GM19324 (cell line): ENCODE data around the gene CPA5.

Experiments
- ATAC-seq: cut with Tn5 transposase; IDR thresholded peaks from one replicate; pipeline ENCODE4 v1.9.1; 2021; ENCODE audit warnings: mild to moderate bottlenecking, moderate library complexity; ENCODE audit not compliant: unreplicated experiment, low FRiP score

CPA5 gene

DNA sequence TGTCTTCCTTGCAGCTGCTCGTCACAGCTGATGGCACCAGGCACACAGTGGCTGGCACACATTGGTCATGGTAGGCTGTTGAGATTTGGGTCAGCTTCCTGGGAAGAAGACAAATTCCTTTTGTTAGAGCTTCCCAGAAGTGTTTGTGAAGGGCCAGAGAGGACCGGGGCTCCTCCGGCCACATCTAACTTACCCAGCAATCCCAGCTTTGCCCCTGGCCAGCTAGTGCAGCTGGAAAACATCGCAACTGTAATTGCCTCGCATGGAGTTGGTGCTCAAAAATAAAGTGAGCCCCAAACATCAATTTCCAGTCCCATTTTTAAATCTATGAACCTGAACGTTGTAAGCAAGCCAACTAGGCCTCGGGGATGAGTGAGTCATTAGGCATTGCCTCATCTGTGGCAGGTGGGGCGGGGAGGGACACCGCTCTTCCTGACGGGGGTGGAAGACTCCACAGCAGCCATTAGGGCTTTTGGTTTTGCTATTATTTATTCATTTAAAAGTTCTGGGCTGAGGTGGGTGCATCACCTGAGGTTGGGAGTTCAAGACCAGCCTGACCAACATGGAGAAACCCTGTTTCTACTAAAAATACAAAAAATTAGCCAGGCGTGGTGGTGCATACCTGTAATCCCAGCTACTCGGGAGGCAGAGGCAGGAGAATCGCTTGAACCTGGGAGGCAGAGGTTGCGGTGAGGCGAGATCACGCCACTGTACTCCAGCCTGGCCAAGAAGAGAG is 12.4 kb downstream of the CPA5 start:
- ATAC-seq: no peak

DNA sequence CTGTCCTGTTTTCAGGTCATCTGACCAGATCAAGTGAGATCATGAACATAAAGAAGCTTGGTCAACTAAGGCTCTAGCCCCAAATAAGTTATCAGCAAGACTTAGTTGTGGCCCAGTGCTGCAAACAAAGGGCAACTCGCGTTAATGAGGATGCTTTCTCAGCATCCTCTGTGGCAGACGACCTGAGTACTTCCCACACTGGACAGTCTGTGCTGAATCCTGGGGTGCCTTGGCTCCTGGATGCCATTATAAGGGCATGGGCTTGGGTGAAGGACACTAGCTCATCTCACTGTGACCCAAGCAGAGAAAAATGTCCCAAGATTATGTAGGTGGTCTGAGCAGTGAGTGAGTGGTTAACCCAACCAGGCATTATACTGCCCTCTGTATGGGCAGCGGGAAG is 13.9 kb downstream of the CPA5 start:
- no peak for ATAC-seq

DNA sequence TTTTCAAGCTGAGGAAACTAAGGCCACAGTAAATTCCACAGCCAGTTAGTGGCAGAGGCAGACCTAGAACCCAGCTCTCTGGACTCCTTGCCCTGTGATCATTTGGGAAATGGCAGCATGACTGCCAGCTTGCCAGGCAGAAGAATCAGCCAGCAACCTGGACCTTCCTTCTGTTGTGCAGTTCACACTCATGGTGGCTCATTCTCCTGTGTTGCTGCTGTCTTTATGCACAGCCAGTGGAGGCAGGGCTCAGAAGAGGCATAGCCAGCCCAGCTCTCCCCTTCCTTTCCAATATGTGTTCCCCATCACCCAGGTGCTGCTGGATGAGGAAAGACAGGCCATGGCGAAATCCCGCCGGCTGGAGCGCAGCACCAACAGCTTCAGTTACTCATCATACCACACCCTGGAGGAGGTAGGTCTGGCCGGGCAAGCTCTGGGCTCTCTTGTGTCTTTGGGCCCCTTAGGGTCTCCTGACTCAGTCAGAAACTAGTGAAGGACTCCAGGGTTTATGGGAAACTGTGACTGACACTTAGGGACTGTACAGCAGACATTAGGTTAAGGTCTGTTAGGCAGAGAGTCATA is 14.8 kb downstream of the CPA5 start:
- ATAC-seq: no peak

DNA sequence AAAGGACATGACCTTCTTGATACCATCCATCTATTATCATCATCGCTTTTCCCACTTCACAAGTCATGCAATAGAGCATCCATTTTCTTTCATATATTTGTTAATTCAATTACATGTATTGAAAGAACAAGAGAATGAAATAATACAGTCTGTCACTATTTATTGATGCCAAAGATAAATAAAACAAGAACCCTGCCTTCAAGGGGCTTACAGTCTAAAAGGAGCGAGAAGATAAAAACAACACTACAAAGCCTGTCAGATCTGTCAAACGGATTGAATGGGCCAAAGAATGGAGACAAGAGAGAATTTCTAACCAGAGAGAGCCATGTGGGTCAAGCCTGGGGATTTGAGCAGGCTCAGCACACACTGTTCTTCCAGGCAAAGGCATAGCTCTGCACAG is 15.9 kb downstream of the CPA5 start:
- no peak for ATAC-seq

GRCh38 chr7:130361681-130362080 is 17.1 kb downstream of the CPA5 start:
- no peak for ATAC-seq

- no peak for ATAC-seq
Observed at GRCh38 chr7:130362251-130362816, 17.7 kb downstream of the CPA5 start.

DNA sequence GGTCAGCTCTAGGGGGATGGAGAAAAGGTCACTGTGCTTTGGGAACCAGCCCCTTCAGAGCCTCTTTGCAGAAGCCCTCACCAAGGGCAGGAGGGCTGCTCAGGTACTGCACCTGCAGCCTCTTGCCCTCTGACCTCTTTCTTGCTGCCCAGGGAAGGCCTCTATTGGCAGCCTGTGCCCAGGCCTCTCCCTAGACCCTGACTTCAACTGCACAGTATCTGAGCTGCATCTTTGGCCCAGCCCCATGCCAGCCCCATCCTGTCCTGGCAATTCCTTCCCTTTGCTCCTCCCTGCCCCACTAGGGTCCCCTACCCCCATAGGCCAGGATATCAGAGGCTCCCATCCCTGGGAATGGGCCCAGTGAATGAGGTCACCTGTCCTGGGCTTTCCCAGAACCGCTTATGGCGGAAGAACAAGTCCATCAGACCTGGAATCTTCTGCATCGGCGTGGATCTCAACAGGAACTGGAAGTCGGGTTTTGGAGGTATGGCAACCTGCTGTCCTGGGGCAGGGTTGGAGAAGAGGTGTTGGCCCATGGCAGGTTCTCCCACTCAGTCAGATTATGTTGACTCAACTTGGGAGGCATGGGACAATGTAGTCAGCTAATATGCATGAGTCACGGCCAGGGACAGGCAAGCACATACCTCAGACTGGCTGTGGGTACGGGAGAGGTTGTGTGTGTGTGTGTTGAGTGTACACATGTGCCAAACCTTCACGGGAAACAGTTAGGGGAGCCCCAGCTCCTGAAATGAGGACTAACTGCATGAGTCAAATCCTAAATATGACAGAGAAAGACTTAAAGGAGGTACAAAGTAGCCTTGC is 18.6 kb downstream of the CPA5 start:
- no peak for ATAC-seq

DNA sequence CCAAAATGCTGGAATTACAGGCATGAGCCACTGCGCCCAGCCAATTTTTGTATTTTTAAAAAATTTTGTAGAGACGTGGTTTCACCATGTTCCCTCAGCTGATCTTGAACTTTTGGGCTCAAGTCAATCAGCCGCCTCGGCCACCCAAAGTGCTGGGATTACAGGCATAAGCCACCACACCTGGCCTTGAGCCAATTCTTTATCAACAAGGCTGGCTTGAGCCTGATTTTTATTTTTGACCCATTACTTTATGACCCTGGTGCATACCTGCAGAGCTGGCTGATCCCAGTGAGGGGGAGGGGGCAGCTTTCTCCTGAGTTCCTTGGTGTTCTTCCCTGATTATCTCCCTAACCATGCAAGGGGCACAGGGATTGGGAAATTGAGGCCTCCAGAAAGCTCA is 19.8 kb downstream of the CPA5 start:
- no peak for ATAC-seq

GRCh38 chr7:130365088-130365487 is 20.5 kb downstream of the CPA5 start:
- no peak for ATAC-seq

DNA sequence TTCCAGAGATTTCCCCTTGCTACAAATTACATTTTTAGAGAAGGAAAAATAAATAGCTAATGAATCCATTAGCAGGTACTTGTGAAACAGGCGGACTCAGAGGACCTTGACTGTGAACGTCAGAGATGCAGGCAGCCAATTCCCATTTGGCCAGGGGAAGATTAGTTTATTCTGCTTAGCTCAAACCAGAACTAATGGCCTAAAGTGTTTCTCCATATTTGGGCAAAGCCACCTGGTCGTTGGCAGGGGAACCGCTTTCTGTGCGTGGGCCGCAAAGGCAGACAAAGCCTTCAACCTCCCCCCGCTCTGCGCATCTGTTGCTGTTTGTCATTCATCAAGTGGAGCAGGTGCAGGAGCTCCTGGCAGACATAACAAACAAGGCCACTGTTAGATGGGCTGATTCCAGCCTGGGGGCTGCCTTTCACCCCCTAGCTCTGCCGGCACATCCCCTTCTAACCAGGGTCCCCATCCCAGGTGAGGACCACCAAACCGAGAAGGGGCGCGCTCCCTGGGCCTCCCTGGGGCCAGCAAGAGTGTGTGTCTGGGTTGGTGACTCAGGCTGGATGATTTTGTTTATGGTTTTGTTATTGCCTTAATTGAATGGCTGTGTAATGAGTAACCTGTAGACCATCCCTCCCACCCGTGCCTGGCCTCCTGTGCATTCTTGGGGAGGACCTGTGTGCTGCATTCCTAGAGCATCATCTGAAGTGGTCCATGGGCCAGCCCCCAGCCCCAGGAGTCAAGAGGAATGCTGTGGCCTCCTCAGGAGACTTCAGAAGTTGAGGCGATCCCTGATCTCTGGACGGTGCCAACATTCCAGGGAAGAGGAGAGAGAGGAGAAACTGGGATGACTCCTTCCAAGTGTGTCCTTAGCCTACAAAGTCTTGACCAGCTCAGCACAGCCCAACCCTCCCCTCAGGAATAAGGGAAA is 21.2 kb downstream of the CPA5 start:
- ATAC-seq: no peak

GRCh38 chr7:130366564-130366963 is 21.9 kb downstream of the CPA5 start:
- no peak for ATAC-seq

DNA sequence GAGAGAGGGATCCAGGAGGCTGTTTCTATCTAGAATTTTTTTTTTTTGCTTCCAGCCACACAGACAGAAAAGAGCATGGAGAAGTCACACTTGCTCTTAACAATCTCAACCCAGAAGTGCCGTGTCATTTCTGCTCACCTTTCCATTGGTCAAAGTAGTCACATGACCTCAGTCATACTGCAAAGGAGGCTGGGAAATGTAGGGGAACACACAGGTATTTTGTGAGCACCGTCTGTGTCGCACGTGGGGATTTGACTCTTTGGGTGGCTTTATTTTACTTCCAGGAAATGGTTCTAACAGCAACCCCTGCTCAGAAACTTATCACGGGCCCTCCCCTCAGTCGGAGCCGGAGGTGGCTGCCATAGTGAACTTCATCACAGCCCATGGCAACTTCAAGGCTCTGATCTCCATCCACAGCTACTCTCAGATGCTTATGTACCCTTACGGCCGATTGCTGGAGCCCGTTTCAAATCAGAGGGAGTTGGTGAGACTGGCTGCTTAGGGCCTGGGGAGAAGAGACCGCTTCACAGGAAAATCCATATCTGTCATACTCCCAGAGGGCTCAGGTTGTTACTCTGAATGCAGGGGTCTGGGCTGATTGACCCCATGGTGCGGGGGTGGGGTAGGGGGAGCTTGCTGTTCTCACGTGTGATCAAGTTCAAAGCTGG is 22.6 kb downstream of the CPA5 start:
- no peak for ATAC-seq

GRCh38 chr7:130367836-130368746 is 23.5 kb downstream of the CPA5 start:
- no peak for ATAC-seq

- ATAC-seq: no peak
Observed at GRCh38 chr7:130369110-130369711, 24.6 kb downstream of the CPA5 start.

DNA sequence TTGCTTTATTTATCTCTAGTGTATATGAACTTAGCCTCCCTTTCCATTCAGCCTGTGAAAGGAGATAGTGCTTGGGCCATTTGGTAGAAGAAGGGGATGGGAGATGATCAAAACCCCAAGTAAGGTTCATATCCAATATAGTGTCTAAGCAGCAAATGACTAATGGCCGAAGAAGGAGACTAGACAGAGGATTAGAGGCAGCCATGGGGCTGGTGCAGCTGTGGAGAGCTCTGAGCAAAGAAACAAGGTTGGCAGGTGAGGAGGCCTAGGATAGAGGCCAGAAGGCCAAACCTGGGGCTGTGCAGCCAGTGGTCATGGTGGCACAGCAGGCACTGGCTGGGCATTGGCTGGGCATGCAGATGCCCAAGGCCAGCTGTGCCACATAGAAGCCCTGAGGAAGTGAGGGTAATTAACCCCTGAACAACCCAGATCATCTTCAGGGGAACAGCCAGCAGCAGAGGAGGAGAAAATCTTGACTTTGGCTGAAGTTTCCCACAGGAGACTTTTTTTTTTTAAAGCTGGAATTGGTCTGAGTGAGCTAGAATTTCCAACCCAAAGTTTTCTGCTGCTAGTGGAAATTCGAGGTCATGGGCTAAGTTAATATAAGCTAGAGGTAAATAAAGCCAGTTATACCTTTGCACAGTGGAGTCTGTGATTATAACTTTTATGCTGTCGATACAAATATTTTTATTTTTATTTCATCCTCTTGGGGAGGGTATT is 25.4 kb downstream of the CPA5 start:
- ATAC-seq: no peak

DNA sequence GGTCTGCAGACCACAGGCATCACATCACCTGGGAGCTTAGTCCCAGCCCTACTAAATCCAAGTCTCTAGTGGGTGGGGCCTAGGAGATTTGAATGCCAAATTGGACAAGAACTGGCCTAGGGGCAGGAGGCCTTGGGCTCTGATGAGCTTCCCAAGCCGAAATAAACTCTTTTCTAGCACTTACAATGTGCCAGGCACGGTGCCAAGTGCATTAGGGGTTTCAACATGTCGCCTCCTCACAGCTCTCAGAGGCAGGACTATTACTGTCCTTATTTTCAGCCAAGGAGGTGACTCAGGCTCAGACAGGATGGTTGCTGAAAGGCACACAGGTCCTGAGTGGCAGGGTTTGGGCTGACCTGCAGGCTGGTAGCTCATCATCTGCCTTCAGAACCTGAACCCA is 26.4 kb downstream of the CPA5 start:
- ATAC-seq: no peak

- ATAC-seq: no peak
Observed at GRCh38 chr7:130372402-130373165, 28.0 kb downstream of the CPA5 start.
